ENCODE measurements around the gene OR4E2. TPM values are rescaled to one million over a fixed set of nuclear protein-coding genes. Genes with fewer than 3 reads are reported as not detected.

OR4E2 gene
- polyA plus RNA-seq, 1 of the 3 experiments (the other 2 are of a cell fraction): not detected

GRCh38 chr14:21642683-21643082 lies 11.0 kb upstream of the OR4E2 start:
- H3K9me2 ChIP-seq: no peaks in the 10 kb centered on the region
- H3K9me3 ChIP-seq: no peaks in the 10 kb centered on the region
- no peaks in the 10 kb centered on the region for H3K79me2 ChIP-seq (ENCODE audit: insufficient read depth)
- no peaks in the 10 kb centered on the region for H4K20me1 ChIP-seq (ENCODE audit: insufficient read depth)
- no peaks in the 10 kb centered on the region for H3F3A ChIP-seq (replicated peaks; ENCODE audit: insufficient read depth)
- DNase-seq: no peak
- TF ChIP-seq TCF12 (IDR thresholded peaks at IDR 0.05): no peak
- no peak for TF ChIP-seq POLR2AphosphoS5 (IDR thresholded peaks at IDR 0.05; ENCODE audit: low read depth, low read length)
- TF ChIP-seq FOXM1 (IDR thresholded peaks at IDR 0.05; ENCODE audit: low read depth): no peak
- no peak for TF ChIP-seq ELF1 (IDR thresholded peaks at IDR 0.05)
- no peak for TF ChIP-seq NFIC (IDR thresholded peaks at IDR 0.05; ENCODE audit: borderline replicate concordance)
- no peak for TF ChIP-seq IRF3 (IDR thresholded peaks at IDR 0.05; ENCODE audit: low read depth, low read length)
- no peak for TF ChIP-seq CHD2 (IDR thresholded peaks at IDR 0.05; ENCODE audit: low read length, partially characterized antibody)
- TF ChIP-seq CTCF (IDR thresholded peaks at IDR 0.05): no peak
- no peak for TF ChIP-seq FOXJ3 (CRISPR knock-in tag; IDR thresholded peaks at IDR 0.05)
- WGBS (ENCODE audit: low lambda C conversion rate): 0% methylated on average over 3 of the region's 3 CpGs
- no peaks in the 10 kb centered on the region for H3K36me3 ChIP-seq (replicated peaks in 1 of 2; ENCODE audit: control insufficient read depth in 1 of 2, insufficient read depth in 2 of 2, low read length in 1 of 2)
- H3K9ac ChIP-seq: no peak overlapping the region
- H3K27me3 ChIP-seq (ENCODE audit: insufficient read depth): peaks cover 32% of the 10 kb centered on the region
- H3K4me3 ChIP-seq (ENCODE audit: low read depth in 2 of 2, low read length in 1 of 2): no peak overlapping the region
- H3K27ac ChIP-seq (ENCODE audit: low read depth in 2 of 2, low read length in 1 of 2): no peak overlapping the region
- CTCF ChIA-PET: no interaction called here
- H3K4me2 ChIP-seq: no peak overlapping the region
- no peaks in the 10 kb centered on the region for H3K4me1 ChIP-seq (ENCODE audit: control insufficient read depth in 1 of 2, insufficient read depth in 2 of 2, low read depth in 1 of 2, low read length in 1 of 2)
- POLR2A ChIA-PET: no interaction called here
- no peak overlapping the region for H2AFZ ChIP-seq (ENCODE audit: low read depth)

GRCh38 chr14:21643407-21643806 lies 10.2 kb upstream of the OR4E2 start:
- TF ChIP-seq RXRA (IDR thresholded peaks at IDR 0.05; ENCODE audit: borderline replicate concordance, low read depth) (no peak), IRF3 (IDR thresholded peaks at IDR 0.05; ENCODE audit: low read depth, low read length) (no peak)
- no peaks in the 10 kb centered on the region for H3K9me3 ChIP-seq
- WGBS (ENCODE audit: low lambda C conversion rate): 2% methylated on average over 5 of the region's 5 CpGs
- no peak overlapping the region for H3K27ac ChIP-seq (ENCODE audit: low read depth in 2 of 2, low read length in 1 of 2)
- H3K27me3 ChIP-seq (ENCODE audit: insufficient read depth): peaks cover 35% of the 10 kb centered on the region
- no peak overlapping the region for H2AFZ ChIP-seq (ENCODE audit: low read depth)
- no peaks in the 10 kb centered on the region for H3K79me2 ChIP-seq (ENCODE audit: insufficient read depth)
- no peak overlapping the region for H3K4me2 ChIP-seq
- H3K4me3 ChIP-seq (ENCODE audit: low read depth in 2 of 2, low read length in 1 of 2): no peak overlapping the region
- no peak for DNase-seq
- CTCF ChIA-PET: interaction anchor here (1.4 kb wide), 1 partner anchor 68 kb away, joined by 4 read pairs; no protein-coding TSS in a partner anchor
- no peaks in the 10 kb centered on the region for H4K20me1 ChIP-seq (ENCODE audit: insufficient read depth)
- no peaks in the 10 kb centered on the region for H3K9me2 ChIP-seq
- H3K9ac ChIP-seq: no peak overlapping the region
- H3F3A ChIP-seq (replicated peaks; ENCODE audit: insufficient read depth): no peaks in the 10 kb centered on the region
- H3K36me3 ChIP-seq (replicated peaks in 1 of 2; ENCODE audit: control insufficient read depth in 1 of 2, insufficient read depth in 2 of 2, low read length in 1 of 2): no peaks in the 10 kb centered on the region
- no peaks in the 10 kb centered on the region for H3K4me1 ChIP-seq (ENCODE audit: control insufficient read depth in 1 of 2, insufficient read depth in 2 of 2, low read depth in 1 of 2, low read length in 1 of 2)
- POLR2A ChIA-PET: no interaction called here

All from SK-N-SH (cell line).